Upper lobe of left lung (tissue), 6 donors: Measurements from ENCODE around the gene TCTN1. TPM values are rescaled to one million over a fixed set of nuclear protein-coding genes. Genes with fewer than 3 reads are reported as not detected.
"Not testable (repeated sequence)": the region's sequence is repeated elsewhere in the genome, so short reads cannot be mapped to it uniquely, and the experiment has no call there.

Source experiments
- ATAC-seq, 2 donors: fragments of 200-7000 bp; cut with Tn5 transposase; one replicate each; pipeline ENCODE4 v1.9.1; 2022; ENCODE audit warnings: mild to moderate bottlenecking in 2 of 2, moderate library complexity in 2 of 2; ENCODE audit not compliant: low FRiP score in 2 of 2
- DNase-seq, 2 donors: peaks; one replicate each; pipeline ENCODE4 v3.0.0-alpha.2; 2019 to 2020
- H3K27ac ChIP-seq, 4 donors: fragments of 200-600 bp; sonication (generic); one replicate each; pipeline ENCODE4 v1.5.1; 2016 to 2019
- H3K27me3 ChIP-seq, 4 donors: fragments of 200-600 bp; sonication (generic); one replicate each; pipeline ENCODE4 v1.5.1; 2017 to 2019
- H3K36me3 ChIP-seq, 4 donors: fragments of 200-600 bp; sonication (generic); one replicate each; pipeline ENCODE4 v1.5.1; 2016 to 2019
- H3K4me1 ChIP-seq, 4 donors: fragments of 200-600 bp; sonication (generic); one replicate each; pipeline ENCODE4 v1.5.1; 2018 to 2019
- H3K4me3 ChIP-seq, 4 donors: fragments of 200-600 bp; sonication (generic); one replicate each; pipeline ENCODE4 v1.5.1; 2017 to 2019; ENCODE audit warnings: mild to moderate bottlenecking in 2 of 4, moderate library complexity in 1 of 4
- H3K9me3 ChIP-seq, 4 donors: fragments of 200-600 bp; sonication (generic); one replicate each; pipeline ENCODE4 v1.5.1; 2018 to 2019
- EP300 ChIP-seq, 4 donors: sonication (generic); formaldehyde crosslinking; IDR thresholded peaks; one replicate each; pipeline ENCODE4 v1.5.1; 2017; ENCODE audit warnings: antibody characterized with exemption in 4 of 4, control low read depth in 2 of 4
- POLR2A ChIP-seq, 4 donors: fragments of 450-650 bp; IDR thresholded peaks; one replicate each; pipeline ENCODE4 v1.5.1; 2016 to 2017; ENCODE audit warnings: antibody characterized with exemption in 4 of 4, mild to moderate bottlenecking in 2 of 4
- POLR2AphosphoS5 ChIP-seq, 2 donors: sonication (generic); formaldehyde crosslinking; IDR thresholded peaks; one replicate each; pipeline ENCODE4 v1.5.1; 2017; ENCODE audit warnings: antibody characterized with exemption in 2 of 2
- WGBS, 2 donors: methylation state at CpG; one replicate each; pipeline ENCODE4 v1.1.5; 2017 to 2018; 5-methylcytosine and 5-hydroxymethylcytosine counted together
- total RNA-seq, 6 donors: library from RNA; depleted of rRNA in 4 of 6; stranded (reverse); fragments of >200 nt in 4 of 6; gene quantifications; one replicate each; pipeline versions ENCODE4 v1.1.0 to v1.2.1, GENCODE V29; 2016 to 2021
- TF ChIP-seq, protein P1 (sequence below), 6 experiments: fragments of 450-650 bp in 4 of 6; fragments of 200-600 bp in 2 of 6; sonication (generic) in 2 of 6; IDR thresholded peaks; one replicate each; pipeline ENCODE4 v1.5.1; 2016 to 2019; ENCODE audit warnings: antibody characterized with exemption in 6 of 6
- donor health status: DM: no; HTN: no; CAD: no; lungs with moderate emphysema.
- donor health status: DM: no; HTN: yes; CAD: no; lungs with severe emphysema.

TCTN1 gene
- total RNA-seq, 6 donors from 2014 or later = 21.6 to 50.8 (median 42.6) TPM

DNA sequence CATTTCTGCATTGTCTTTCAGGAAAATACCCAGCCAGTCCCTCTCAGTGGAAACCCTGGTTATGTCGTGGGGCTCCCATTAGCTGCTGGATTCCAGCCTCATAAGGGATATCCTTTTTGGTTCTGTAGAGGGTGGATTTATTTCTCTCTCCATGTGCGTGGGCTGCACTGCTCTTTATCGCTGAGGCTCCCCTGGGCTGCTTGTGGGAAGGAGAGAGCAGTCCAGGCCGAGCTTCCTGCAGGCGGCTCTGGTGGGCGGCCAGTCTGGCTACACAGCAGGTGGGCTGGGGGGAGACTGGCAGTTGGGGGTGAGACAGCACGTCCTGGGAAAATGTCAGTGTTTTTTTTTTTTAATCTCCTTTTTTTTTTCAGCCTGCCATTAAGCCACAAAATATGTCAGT, 27.6 kb downstream of the TCTN1 start:
- Histone ChIP-seq H3K4me1 (no peaks in the 10 kb centered on the region), H3K9me3 (no peaks in the 10 kb centered on the region), H3K27me3 (no peaks in the 10 kb centered on the region), H3K36me3 (peaks cover 0 to 12% (median 1%) of the 10 kb centered on the region in 4 donors), H3K27ac (no peak overlapping the region), H3K4me3 (no peak overlapping the region)
- ATAC-seq (peak in 1 of 2 donors; percentile 37), DNase-seq (peak in 1 of 2 donors; percentile 37)
- no peak for TF ChIP-seq EP300 (IDR thresholded peaks at IDR 0.05)
- no peak for TF ChIP-seq POLR2A (IDR thresholded peaks at IDR 0.05)
- no peak for TF ChIP-seq POLR2AphosphoS5 (IDR thresholded peaks at IDR 0.05)
- TF ChIP-seq, protein P1, sequence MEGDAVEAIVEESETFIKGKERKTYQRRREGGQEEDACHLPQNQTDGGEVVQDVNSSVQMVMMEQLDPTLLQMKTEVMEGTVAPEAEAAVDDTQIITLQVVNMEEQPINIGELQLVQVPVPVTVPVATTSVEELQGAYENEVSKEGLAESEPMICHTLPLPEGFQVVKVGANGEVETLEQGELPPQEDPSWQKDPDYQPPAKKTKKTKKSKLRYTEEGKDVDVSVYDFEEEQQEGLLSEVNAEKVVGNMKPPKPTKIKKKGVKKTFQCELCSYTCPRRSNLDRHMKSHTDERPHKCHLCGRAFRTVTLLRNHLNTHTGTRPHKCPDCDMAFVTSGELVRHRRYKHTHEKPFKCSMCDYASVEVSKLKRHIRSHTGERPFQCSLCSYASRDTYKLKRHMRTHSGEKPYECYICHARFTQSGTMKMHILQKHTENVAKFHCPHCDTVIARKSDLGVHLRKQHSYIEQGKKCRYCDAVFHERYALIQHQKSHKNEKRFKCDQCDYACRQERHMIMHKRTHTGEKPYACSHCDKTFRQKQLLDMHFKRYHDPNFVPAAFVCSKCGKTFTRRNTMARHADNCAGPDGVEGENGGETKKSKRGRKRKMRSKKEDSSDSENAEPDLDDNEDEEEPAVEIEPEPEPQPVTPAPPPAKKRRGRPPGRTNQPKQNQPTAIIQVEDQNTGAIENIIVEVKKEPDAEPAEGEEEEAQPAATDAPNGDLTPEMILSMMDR (IDR thresholded peaks at IDR 0.05) = no peak
- WGBS, 2 donors = 69 to 78% methylated on average over 7 of the region's 7 CpGs

DNA sequence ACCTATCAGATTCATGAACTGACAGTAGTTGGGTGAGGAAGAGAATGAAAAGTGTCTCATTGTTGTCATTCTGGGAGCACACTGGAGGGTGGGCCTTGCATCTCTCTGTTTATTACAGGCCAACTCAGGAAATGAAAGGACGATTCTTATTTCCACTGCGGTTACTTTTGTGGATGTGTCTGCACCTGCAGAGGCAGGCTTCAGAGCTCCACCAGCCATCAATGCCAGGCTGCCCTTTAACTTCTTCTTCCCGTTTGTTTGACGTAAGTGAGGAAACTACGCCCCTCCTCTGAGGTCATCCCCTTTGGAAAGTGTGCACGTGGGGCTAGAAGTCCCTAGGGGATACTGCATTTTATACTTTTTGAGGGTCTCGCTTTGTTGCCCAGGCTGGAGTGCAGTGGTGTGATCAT, 33.7 kb downstream of the TCTN1 start:
- no peak for ATAC-seq

DNA sequence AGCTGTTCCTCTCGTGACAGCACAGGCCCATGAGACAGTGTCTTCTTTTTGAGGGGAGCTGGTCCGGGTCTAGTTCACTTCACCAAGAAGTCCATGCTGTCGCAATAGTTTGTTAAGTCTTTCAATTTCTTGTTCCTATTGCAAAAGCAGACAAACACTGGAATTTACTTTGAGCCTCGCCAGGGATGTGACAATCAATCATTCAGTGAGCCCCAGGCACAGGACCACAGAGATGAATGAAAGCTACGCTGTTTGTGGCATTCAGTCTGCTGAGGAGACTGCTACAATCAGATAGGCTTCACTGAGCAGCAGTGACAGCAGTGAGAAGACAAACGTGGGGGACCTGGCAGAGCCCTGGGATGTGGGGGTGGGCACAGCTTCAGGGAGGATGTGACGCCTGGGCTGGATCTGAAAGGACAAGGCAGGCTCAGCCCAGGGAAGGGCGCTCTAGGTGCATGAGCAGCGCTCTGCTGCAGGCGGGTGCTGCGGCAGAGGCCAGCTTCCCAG, 35.5 kb downstream of the TCTN1 start:
- H3K27me3 ChIP-seq = no peaks in the 10 kb centered on the region
- no peaks in the 10 kb centered on the region for H3K4me1 ChIP-seq
- H3K9me3 ChIP-seq = no peaks in the 10 kb centered on the region
- no peak overlapping the region for H3K4me3 ChIP-seq
- 70 to 72% methylated on average over 7 to 11 of the region's 11 CpGs for WGBS, 2 donors
- peaks cover 0 to 51% (median 13%) of the 10 kb centered on the region in 4 donors for H3K36me3 ChIP-seq
- DNase-seq (peak in 1 of 2 donors; percentile 32), ATAC-seq (no peak)
- TF ChIP-seq, protein P1 (IDR thresholded peaks at IDR 0.05) = no peak
- TF ChIP-seq EP300 (IDR thresholded peaks at IDR 0.05) (no peak), POLR2AphosphoS5 (IDR thresholded peaks at IDR 0.05) (no peak), POLR2A (IDR thresholded peaks at IDR 0.05) (no peak)
- no peak overlapping the region for H3K27ac ChIP-seq

More for the DNA sequence above, 33.7 kb downstream of the TCTN1 start:
- DNase-seq = no peak
- Histone ChIP-seq H3K4me1 (no peaks in the 10 kb centered on the region), H3K27ac (no peak overlapping the region), H3K27me3 (no peaks in the 10 kb centered on the region), H3K9me3 (no peaks in the 10 kb centered on the region), H3K4me3 (no peak overlapping the region), H3K36me3 (peaks cover 0 to 51% (median 13%) of the 10 kb centered on the region in 4 donors)
- WGBS, 2 donors = 55 to 62% methylated on average over 7 of the region's 7 CpGs
- TF ChIP-seq, protein P1 (IDR thresholded peaks at IDR 0.05) = no peak
- TF ChIP-seq POLR2AphosphoS5 (IDR thresholded peaks at IDR 0.05) (no peak), POLR2A (IDR thresholded peaks at IDR 0.05) (no peak), EP300 (IDR thresholded peaks at IDR 0.05) (no peak)

DNA sequence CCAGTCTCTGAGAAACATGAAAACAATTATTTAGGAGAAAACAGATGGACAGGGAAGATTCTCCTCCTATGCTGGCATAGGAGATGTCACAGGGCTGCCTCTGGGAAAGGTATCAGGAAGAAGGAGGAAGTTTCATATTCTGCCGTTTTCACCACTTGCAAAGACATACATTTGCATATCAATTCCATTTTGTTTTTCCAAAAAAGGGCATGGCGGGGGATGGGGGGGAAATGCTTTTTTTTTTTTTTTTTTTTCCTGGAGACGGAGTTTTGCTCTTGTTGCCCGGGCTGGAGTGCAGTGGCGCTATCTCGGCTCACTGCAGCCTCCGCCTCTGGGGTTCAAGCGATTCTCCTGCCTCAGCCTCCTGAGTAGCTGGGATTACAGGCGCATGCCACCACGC, 40.3 kb downstream of the TCTN1 start:
- 86 to 87% methylated on average over 10 of the region's 10 CpGs for WGBS, 2 donors
- not testable (repeated sequence) for DNase-seq, H3K27ac ChIP-seq, H3K9me3 ChIP-seq, H3K4me1 ChIP-seq, H3K4me3 ChIP-seq, ATAC-seq, H3K27me3 ChIP-seq
- peaks cover 0 to 25% (median 10%) of the 10 kb centered on the region in 4 donors for H3K36me3 ChIP-seq

DNA sequence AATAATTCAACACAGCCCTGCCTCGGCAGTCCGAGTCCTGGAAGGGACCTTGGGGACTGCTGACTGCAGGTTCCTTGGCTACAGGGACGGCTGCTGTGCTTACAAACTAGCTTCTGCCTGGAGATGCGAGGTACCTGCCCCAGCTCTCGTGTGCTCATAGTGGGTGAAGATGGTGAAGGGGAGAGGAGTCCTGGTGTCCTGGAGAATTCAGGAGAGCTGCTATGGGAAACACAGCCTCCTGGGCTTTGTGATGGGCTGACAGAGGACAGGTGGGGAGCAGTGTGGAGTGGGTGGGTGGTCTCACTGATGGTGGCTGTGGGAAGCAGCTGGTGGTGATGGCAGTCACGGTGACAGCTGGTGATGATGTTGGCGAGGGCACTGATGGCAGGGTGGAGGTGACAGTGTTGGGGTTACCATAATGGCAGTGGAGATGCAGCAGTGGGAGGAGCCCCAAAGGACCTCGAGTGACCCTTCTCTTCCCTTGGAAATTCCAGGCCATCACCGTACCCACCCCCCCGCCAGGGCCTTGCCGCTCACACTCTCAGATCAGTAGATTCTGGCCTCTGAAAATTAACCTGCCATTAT, 42.2 kb downstream of the TCTN1 start:
- peaks cover 0 to 17% (median under 1%) of the 10 kb centered on the region in 4 donors for H3K36me3 ChIP-seq
- DNase-seq (no peak), ATAC-seq (no peak)
- no peaks in the 10 kb centered on the region for H3K27me3 ChIP-seq
- TF ChIP-seq POLR2AphosphoS5 (IDR thresholded peaks at IDR 0.05) (no peak), EP300 (IDR thresholded peaks at IDR 0.05) (no peak), POLR2A (IDR thresholded peaks at IDR 0.05) (no peak)
- TF ChIP-seq, protein P1 (IDR thresholded peaks at IDR 0.05) = no peak
- H3K4me3 ChIP-seq = no peak overlapping the region
- no peak overlapping the region for H3K27ac ChIP-seq
- no peaks in the 10 kb centered on the region for H3K9me3 ChIP-seq
- WGBS, 2 donors = 85 to 87% methylated on average over 11 of the region's 11 CpGs
- H3K4me1 ChIP-seq = no peaks in the 10 kb centered on the region
